ENCODE measurements around the gene GALNT2. TPM values are rescaled to one million over a fixed set of nuclear protein-coding genes. Genes with fewer than 3 reads are reported as not detected.

GALNT2 gene
- total and polyA plus RNA-seq, 2 experiments from 2014 or later, result 96.7 to 143 TPM

GRCh38 chr1:230174471-230175162 is 107.6 kb downstream of the GALNT2 start:
- H3K4me2 ChIP-seq, result no peak overlapping the region
- H3K9me2 ChIP-seq (replicated peaks; ENCODE audit: insufficient read depth), result no peaks in the 10 kb centered on the region
- WGBS (ENCODE audit: low lambda C conversion rate, missing lambda C conversion rate), result 96% methylated on average over 15 of the region's 15 CpGs
- no peaks in the 10 kb centered on the region for H3K36me3 ChIP-seq (replicated peaks; ENCODE audit: insufficient read depth, low read depth)
- H3K27ac ChIP-seq, result peak overlapping the region; percentile 34
- TF ChIP-seq EZH2phosphoT487 (IDR thresholded peaks at IDR 0.05; ENCODE audit: low read depth, severe bottlenecking, unreplicated experiment), result no peak
- no peak for TF ChIP-seq CTCF (IDR thresholded peaks at IDR 0.05; ENCODE audit: poor library complexity)
- TF ChIP-seq EZH2 (IDR thresholded peaks at IDR 0.05; ENCODE audit: borderline replicate concordance), result no peak
- H3K4me1 ChIP-seq (ENCODE audit: insufficient read depth), result peaks cover 4% of the 10 kb centered on the region
- H2AFZ ChIP-seq, result no peak overlapping the region
- no peaks in the 10 kb centered on the region for H3K27me3 ChIP-seq
- no peaks in the 10 kb centered on the region for H3K9me3 ChIP-seq (ENCODE audit: low read depth)
- H3K79me2 ChIP-seq, result peaks cover 72% of the 10 kb centered on the region
- no peak for DNase-seq (ENCODE audit: low spot score)
- H3K4me3 ChIP-seq, result no peak overlapping the region
- H4K20me1 ChIP-seq (ENCODE audit: insufficient read depth, poor library complexity, severe bottlenecking), result peaks cover 4% of the 10 kb centered on the region

GRCh38 chr1:230175163-230175747 is 108.2 kb downstream of the GALNT2 start:
- no peaks in the 10 kb centered on the region for H3K36me3 ChIP-seq (replicated peaks; ENCODE audit: insufficient read depth, low read depth)
- WGBS (ENCODE audit: low lambda C conversion rate, missing lambda C conversion rate), result 65% methylated on average over 2 of the region's 4 CpGs
- peak overlapping the region; percentile 34 for H3K27ac ChIP-seq
- peaks cover 66% of the 10 kb centered on the region for H3K79me2 ChIP-seq
- H3K4me2 ChIP-seq, result peak overlapping the region; percentile 43
- H3K9me2 ChIP-seq (replicated peaks; ENCODE audit: insufficient read depth), result no peaks in the 10 kb centered on the region
- H3K9me3 ChIP-seq (ENCODE audit: low read depth), result no peaks in the 10 kb centered on the region
- H3K4me3 ChIP-seq, result no peak overlapping the region
- no peaks in the 10 kb centered on the region for H4K20me1 ChIP-seq (ENCODE audit: insufficient read depth, poor library complexity, severe bottlenecking)
- no peaks in the 10 kb centered on the region for H3K27me3 ChIP-seq
- TF ChIP-seq CTCF (IDR thresholded peaks at IDR 0.05; ENCODE audit: poor library complexity) (no peak), EZH2 (IDR thresholded peaks at IDR 0.05; ENCODE audit: borderline replicate concordance) (no peak), EZH2phosphoT487 (IDR thresholded peaks at IDR 0.05; ENCODE audit: low read depth, severe bottlenecking, unreplicated experiment) (no peak)
- peak; percentile 30 for DNase-seq (ENCODE audit: low spot score)
- no peak overlapping the region for H2AFZ ChIP-seq
- H3K4me1 ChIP-seq (ENCODE audit: insufficient read depth), result peaks cover 4% of the 10 kb centered on the region

- Histone ChIP-seq H3K4me2 (no peak overlapping the region), H3K27ac (peak overlapping the region; percentile 20), H3K4me1 (ENCODE audit: insufficient read depth) (peaks cover 4% of the 10 kb centered on the region), H3K4me3 (no peak overlapping the region), H3K79me2 (peaks cover 63% of the 10 kb centered on the region), H3K9me2 (replicated peaks; ENCODE audit: insufficient read depth) (no peaks in the 10 kb centered on the region), H4K20me1 (ENCODE audit: insufficient read depth, poor library complexity, severe bottlenecking) (no peaks in the 10 kb centered on the region), H3K27me3 (no peaks in the 10 kb centered on the region), H3K36me3 (replicated peaks; ENCODE audit: insufficient read depth, low read depth) (no peaks in the 10 kb centered on the region), H2AFZ (no peak overlapping the region), H3K9me3 (ENCODE audit: low read depth) (no peaks in the 10 kb centered on the region)
- no peak for DNase-seq (ENCODE audit: low spot score)
- WGBS (ENCODE audit: low lambda C conversion rate, missing lambda C conversion rate), result 96% methylated on average over 5 of the region's 5 CpGs
- TF ChIP-seq CTCF (IDR thresholded peaks at IDR 0.05; ENCODE audit: poor library complexity) (no peak), EZH2 (IDR thresholded peaks at IDR 0.05; ENCODE audit: borderline replicate concordance) (no peak)
Measured at GRCh38 chr1:230175839-230176238, 108.8 kb downstream of the GALNT2 start.
